DMS 273 treated with DMSO at 0.1 percent for 48 hours (cell line): ENCODE results near the gene RHOB.
"Not testable (repeated sequence)": the region's sequence is repeated elsewhere in the genome, so short reads cannot be mapped to it uniquely, and the experiment has no call there.

ENCODE experiments used
- DNase-seq: peaks from one replicate; lab custom pipeline; 2025; lab: John Stamatoyannopoulos, UW

Gene RHOB

DNA sequence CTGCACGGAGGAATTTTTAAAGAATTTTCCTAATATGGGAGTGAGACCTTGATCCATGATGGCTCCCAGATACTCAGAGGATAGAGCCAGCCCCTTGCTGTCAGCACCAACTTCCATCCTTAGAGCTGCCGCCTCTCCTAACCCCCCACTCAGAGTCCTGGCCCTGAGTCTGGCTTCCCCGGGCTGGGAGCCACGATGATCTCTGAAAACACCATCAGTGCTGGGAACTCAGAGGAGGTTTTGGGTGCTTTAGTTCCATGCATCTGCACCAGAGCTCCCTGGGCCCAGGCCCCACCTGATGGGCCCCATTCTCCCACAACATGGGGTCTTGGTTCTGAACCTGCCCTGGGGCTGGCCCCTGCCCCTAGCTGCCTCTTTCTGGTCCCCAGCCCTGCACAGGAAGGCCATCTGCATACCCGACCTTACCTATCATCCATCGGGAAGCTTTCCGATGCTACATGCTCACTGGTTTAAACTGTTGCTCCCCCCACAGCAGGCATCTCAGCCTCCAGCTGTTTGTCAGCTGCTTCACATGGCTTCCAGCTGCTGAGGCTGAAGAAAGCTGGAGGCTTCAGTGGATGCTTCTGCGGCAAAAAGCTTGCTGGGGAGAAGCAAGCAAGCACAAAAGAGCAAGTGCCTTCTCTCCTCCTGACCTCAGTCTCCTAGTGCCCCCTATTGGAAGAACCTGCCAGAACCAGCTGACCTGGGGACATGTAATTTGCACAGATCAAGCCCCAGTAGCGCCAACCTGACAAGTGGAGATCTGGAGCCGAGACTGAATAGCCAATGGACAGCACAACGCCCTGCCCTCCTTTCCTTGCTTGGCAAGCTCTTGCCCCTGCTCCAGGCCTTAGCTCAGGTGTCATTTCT is 24.2 kb upstream of the RHOB start:
- no peak for DNase-seq

- no peak for DNase-seq
These were observed 23.5 kb upstream of the RHOB start for GRCh38 chr2:20423359-20423758.

GRCh38 chr2:20423847-20424246 is 23.0 kb upstream of the RHOB start:
- no peak for DNase-seq

- no peak for DNase-seq
These were observed 22.3 kb upstream of the RHOB start for GRCh38 chr2:20424300-20425290.

DNA sequence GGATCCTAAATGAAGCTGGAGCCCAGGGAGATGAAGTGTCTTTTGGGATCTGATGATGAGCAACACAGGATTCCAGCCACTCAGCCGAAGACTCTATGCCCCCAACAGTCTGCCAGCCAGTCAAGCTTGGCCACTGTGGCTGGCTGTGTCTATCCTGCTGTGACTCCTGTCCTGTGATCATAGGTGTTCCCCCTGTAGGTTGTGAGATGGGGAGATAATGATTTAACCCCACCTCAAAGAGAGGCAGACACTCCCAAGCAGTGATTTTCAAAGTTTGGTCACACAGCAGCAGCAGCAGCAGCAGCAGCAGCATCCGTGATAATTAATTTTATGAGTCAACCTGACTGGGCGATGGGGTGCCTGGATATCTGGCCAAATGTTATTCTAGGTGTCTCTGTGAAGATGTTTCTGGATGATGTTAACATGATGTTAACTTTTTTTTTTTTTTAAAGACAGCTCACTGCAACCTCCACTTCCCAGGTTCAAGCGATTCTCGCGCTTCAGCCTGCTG is 21.4 kb upstream of the RHOB start:
- no peak for DNase-seq

DNA sequence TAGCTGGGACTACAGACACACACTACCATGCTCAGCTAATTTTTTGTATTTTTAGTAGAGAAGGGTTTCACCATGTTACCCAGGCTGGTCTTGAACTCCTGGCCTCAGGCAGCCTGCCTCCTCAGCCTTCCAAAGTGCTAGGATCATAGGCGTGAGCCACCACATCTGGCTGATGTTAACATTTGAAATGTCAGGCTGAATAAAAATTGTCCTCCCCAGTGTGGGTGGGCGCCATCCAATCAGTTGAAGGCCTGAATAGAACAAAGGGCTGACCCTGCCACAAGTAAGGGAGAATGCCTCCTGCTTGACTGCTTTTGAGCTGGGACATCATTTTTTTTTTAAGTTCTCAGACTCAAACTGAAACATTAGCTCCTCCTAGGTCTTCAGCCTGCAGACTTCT is 21.0 kb upstream of the RHOB start:
- DNase-seq = no peak

DNA sequence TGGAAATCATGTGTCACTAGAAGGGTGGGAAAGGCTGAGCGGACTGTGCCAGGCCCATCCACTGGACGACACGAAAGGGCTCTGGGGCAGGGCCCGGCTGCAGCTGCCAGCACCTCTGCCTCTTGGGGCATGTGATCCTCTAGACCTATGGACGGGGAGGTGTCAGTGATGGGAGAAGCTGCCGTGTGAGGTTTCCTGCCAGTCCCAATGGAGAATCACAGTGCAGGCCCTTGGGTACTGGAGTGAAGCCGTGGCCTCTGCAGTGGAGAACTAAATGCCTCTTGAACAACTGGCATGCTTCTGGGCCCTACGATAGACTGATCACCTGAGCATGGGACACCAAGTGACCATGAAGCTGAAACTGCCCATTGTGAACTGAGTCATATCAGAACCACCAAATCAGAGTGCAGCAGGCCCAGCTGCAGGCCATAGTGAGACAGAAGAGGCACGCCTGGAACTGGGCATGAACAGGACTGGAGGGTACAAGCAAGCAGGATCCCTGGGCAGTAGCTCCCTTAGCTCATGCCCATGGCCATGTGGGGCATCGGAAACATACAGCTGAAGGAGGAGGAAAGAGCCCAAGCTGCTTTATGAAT is 18.8 kb upstream of the RHOB start:
- DNase-seq = no peak

DNA sequence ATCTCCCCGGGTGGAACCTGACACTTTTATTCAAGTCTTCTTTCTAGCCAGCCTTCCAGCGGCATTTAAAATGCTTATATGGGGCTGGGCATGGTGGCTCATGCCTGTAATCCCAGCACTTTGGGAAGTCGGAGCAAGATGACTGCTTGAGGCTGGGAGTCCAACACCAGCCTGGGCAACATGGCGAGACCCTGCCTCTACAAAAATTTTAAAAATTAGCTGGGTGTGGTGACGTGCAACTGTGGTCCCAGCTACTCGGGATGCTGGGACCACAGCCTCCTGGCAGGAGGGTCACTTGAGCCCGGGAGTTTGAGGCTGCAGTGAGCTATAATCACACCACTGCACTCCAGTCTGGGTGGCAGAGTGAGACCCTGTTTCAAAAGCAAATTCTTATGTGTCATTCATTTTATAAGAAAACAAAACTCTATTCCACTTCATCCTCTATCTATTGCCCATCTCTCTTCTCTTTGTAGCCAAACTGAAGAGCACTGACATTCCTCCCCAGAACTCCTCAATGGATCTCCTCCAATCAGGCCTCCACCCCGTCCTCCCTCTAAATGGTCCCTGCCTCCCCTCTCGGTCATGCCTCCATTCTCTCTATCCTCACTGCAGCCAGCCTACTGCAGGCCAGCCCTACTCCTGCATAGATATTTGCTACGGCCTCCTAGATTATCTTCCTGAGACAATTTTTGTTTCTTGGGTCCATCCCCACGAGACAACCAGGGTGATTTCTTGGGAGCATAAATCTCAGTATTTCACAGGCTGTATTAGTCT is 18.0 kb upstream of the RHOB start:
- DNase-seq = no peak

DNA sequence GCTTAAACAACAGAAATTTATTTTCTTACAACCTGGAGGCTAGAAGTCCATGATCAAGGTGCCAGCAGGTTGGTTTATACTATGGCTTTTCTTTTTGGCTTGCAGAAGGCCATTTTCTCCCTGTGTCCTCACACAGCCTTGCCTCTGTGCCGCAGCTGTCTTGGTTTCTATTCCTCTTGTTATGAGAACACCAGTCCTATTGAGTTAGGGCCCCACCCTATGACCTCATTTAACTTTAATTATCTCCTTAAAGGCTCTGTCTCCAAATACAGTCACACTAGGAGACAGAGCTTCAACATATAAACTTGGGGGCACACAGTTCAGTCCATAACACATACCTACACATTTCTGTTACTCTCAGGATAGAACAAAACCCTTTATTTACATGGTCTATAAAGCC is 17.3 kb upstream of the RHOB start:
- DNase-seq = no peak

- DNase-seq = no peak
These were observed 16.8 kb upstream of the RHOB start for GRCh38 chr2:20430035-20430434.

GRCh38 chr2:20430461-20431300 is 16.2 kb upstream of the RHOB start:
- DNase-seq = no peak

GRCh38 chr2:20431301-20431698 is 15.6 kb upstream of the RHOB start:
- DNase-seq = no peak

- DNase-seq = no peak
These were observed 15.1 kb upstream of the RHOB start for GRCh38 chr2:20431772-20432171.

DNA sequence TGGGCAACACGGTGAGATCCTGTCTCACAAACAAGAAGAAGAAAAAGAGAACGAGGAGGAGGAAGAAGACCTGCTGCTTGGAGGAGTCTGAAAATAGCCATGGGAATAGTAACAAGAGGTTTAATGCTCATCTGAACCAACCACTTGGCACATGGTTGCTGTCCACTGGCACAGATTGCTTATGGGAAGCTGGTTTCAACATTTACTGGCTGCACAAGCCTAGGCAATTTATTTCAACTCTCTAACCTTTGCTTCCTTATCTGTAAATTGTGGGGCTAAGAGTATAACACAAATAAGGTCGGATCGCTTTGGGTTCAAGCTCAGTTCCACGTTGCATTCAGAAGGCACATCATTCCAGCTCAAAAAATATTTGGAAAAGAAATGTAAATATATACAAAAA is 14.2 kb upstream of the RHOB start:
- DNase-seq = no peak

GRCh38 chr2:20433249-20433648 is 13.6 kb upstream of the RHOB start:
- DNase-seq = no peak

- no peak for DNase-seq
These were observed 12.8 kb upstream of the RHOB start for GRCh38 chr2:20433946-20434553.

GRCh38 chr2:20434588-20435294 is 12.1 kb upstream of the RHOB start:
- no peak for DNase-seq

- not testable (repeated sequence) for DNase-seq
These were observed 11.4 kb upstream of the RHOB start for GRCh38 chr2:20435456-20435855.

- no peak for DNase-seq
These were observed 10.0 kb upstream of the RHOB start for GRCh38 chr2:20436716-20437470.
